ENCODE data around the gene COL20A1. TPM values are rescaled to one million over a fixed set of nuclear protein-coding genes. Genes with fewer than 3 reads are reported as not detected.

COL20A1 gene
- total and polyA plus RNA-seq, 2 of the 13 experiments (the other 11 are each of a cell fraction or from before 2014, with no cell fraction given), result not detected

DNA sequence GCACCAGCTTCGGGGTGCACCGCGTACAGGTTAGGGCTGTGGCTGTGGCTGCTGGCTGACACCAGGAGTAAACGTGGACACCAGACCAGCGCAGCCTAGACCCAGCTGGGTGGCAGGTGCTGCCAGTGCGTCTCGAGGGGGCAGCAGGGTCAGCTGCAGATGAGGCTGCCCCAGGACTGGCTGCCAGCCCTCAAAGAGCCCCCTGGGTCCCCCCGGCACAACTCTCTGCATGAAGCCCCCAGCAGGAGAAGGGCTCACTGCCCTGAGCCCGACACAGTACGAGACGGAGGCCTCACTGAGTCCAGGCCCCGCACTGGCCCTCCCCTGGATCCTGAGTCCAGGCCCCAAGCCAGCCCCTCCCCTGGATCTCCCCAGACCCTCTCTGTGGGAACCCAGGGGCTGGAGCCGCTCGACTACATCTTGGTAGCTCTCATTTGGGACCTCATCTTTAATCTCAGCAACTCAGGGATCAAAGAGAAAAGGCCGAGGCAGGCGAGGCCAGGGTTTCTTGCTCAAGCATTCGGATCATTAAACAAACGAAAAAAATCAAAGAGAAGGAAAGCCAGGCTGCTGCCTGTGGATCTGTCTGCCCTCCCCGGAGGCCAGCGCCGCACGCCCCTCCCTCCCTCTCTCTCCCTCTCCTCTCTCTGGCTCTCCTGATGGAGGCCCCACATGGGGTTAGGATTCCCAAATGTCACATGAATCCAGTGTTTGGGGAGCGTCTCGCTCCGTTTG is 31.8 kb upstream of the COL20A1 start (continued):
- TF ChIP-seq SOX13 (IDR thresholded peaks at IDR 0.05) (no peak), SOX13 (CRISPR knock-in tag; conservative IDR thresholded peaks at IDR 0.05 in 1 of 2, IDR thresholded peaks at IDR 0.05 in 1 of 2) (0 out of 4 replicates have a peak, but pooled peaks of 1 of the 2 experiments have one; percentile 30), TBL1XR1 (IDR thresholded peaks at IDR 0.05; ENCODE audit: borderline replicate concordance, low read length, partially characterized antibody) (no peak), ZBTB7A (CRISPR knock-in tag; IDR thresholded peaks at IDR 0.05) (0 out of 2 replicates have a peak, but pooled peaks have one; percentile 39), ZNF547 (CRISPR knock-in tag; IDR thresholded peaks at IDR 0.05) (no peak), SIX4 (CRISPR knock-in tag; IDR thresholded peaks at IDR 0.05) (no peak), HMGA1 (CRISPR knock-in tag; conservative IDR thresholded peaks at IDR 0.05) (no peak), JDP2 (CRISPR knock-in tag; IDR thresholded peaks at IDR 0.05; ENCODE audit: borderline replicate concordance) (no peak), TBX2 (CRISPR knock-in tag; IDR thresholded peaks at IDR 0.05; ENCODE audit: borderline replicate concordance) (no peak), KLF15 (CRISPR knock-in tag; IDR thresholded peaks at IDR 0.05; ENCODE audit: borderline replicate concordance) (no peak), KDM5B (CRISPR knock-in tag; IDR thresholded peaks at IDR 0.05; ENCODE audit: borderline replicate concordance) (peak; percentile 57; the same call in 1 of the 2 replicates), ZBTB1 (CRISPR knock-in tag; IDR thresholded peaks at IDR 0.05; ENCODE audit: borderline replicate concordance) (no peak), ZNF777 (CRISPR knock-in tag; IDR thresholded peaks at IDR 0.05) (no peak), ZNF788 (CRISPR knock-in tag; IDR thresholded peaks at IDR 0.05; ENCODE audit: borderline replicate concordance) (no peak), MAZ (IDR thresholded peaks at IDR 0.05; ENCODE audit: borderline replicate concordance, low read depth, low read length) (no peak), MAZ (CRISPR knock-in tag; IDR thresholded peaks at IDR 0.05; ENCODE audit: low read depth) (0 out of 2 replicates have a peak, but pooled peaks have one; percentile 29)
- TF ChIP-seq, protein P1, sequence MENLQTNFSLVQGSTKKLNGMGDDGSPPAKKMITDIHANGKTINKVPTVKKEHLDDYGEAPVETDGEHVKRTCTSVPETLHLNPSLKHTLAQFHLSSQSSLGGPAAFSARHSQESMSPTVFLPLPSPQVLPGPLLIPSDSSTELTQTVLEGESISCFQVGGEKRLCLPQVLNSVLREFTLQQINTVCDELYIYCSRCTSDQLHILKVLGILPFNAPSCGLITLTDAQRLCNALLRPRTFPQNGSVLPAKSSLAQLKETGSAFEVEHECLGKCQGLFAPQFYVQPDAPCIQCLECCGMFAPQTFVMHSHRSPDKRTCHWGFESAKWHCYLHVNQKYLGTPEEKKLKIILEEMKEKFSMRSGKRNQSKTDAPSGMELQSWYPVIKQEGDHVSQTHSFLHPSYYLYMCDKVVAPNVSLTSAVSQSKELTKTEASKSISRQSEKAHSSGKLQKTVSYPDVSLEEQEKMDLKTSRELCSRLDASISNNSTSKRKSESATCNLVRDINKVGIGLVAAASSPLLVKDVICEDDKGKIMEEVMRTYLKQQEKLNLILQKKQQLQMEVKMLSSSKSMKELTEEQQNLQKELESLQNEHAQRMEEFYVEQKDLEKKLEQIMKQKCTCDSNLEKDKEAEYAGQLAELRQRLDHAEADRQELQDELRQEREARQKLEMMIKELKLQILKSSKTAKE (CRISPR knock-in tag; IDR thresholded peaks at IDR 0.05; ENCODE audit: borderline replicate concordance), result no peak
- TF ChIP-seq, protein P2, sequence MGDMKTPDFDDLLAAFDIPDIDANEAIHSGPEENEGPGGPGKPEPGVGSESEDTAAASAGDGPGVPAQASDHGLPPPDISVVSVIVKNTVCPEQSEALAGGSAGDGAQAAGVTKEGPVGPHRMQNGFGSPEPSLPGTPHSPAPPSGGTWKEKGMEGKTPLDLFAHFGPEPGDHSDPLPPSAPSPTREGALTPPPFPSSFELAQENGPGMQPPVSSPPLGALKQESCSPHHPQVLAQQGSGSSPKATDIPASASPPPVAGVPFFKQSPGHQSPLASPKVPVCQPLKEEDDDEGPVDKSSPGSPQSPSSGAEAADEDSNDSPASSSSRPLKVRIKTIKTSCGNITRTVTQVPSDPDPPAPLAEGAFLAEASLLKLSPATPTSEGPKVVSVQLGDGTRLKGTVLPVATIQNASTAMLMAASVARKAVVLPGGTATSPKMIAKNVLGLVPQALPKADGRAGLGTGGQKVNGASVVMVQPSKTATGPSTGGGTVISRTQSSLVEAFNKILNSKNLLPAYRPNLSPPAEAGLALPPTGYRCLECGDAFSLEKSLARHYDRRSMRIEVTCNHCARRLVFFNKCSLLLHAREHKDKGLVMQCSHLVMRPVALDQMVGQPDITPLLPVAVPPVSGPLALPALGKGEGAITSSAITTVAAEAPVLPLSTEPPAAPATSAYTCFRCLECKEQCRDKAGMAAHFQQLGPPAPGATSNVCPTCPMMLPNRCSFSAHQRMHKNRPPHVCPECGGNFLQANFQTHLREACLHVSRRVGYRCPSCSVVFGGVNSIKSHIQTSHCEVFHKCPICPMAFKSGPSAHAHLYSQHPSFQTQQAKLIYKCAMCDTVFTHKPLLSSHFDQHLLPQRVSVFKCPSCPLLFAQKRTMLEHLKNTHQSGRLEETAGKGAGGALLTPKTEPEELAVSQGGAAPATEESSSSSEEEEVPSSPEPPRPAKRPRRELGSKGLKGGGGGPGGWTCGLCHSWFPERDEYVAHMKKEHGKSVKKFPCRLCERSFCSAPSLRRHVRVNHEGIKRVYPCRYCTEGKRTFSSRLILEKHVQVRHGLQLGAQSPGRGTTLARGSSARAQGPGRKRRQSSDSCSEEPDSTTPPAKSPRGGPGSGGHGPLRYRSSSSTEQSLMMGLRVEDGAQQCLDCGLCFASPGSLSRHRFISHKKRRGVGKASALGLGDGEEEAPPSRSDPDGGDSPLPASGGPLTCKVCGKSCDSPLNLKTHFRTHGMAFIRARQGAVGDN (CRISPR knock-in tag; IDR thresholded peaks at IDR 0.05), result peak; percentile 12
- TF ChIP-seq, protein P3, sequence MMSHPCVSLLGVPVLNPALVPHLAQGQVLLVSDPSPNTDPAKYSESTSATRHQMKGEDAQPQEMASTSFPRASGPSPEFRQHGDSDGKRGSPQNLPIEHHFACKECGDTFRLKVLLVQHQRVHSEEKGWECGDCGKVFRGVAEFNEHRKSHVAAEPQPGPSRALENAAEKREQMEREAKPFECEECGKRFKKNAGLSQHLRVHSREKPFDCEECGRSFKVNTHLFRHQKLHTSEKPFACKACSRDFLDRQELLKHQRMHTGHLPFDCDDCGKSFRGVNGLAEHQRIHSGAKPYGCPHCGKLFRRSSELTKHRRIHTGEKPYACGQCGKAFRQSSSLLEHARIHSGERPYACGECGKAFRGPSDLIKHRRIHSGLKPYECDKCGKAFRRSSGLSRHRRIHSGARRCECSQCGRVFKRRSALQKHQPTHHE (CRISPR knock-in tag; IDR thresholded peaks at IDR 0.05; ENCODE audit: borderline replicate concordance), result no peak
